Tibial artery (tissue), 4 donors: ENCODE data around the gene ARL13B.
"Not testable (repeated sequence)": the region's sequence is repeated elsewhere in the genome, so short reads cannot be mapped to it uniquely, and the experiment has no call there.

Experiments
- DNase-seq, 2 donors: peaks; one replicate each; pipeline ENCODE4 v3.0.0-alpha.2; 2019
- H3K27ac ChIP-seq, 2 donors: fragments of 200-600 bp; sonication (generic) in 1 of 2; 1 replicate in 1 of 2; 2 replicates in 1 of 2; pipeline ENCODE4 v1.5.1; 2018 to 2019; ENCODE audit warnings: mild to moderate bottlenecking in 1 of 2
- H3K27me3 ChIP-seq, 2 donors: fragments of 200-600 bp; sonication (generic) in 1 of 2; one replicate each; pipeline versions ENCODE4 v1.5.1 to v1.6.0; 2016 to 2019
- H3K36me3 ChIP-seq, 3 donors: fragments of 200-600 bp; sonication (generic) in 2 of 3; one replicate each; pipeline ENCODE4 v1.5.1; 2016 to 2019; ENCODE audit warnings: mild to moderate bottlenecking in 2 of 3
- H3K4me1 ChIP-seq, 4 donors: fragments of 200-600 bp; sonication (generic) in 2 of 4; 1 replicate in 3 of 4; 2 replicates in 1 of 4; pipeline ENCODE4 v1.5.1; 2016 to 2019
- H3K4me3 ChIP-seq, 2 donors: fragments of 200-600 bp; sonication (generic) in 1 of 2; 1 replicate in 1 of 2; 2 replicates in 1 of 2; pipeline ENCODE4 v1.5.1; 2018 to 2019; ENCODE audit warnings: mild to moderate bottlenecking in 2 of 2
- H3K9me3 ChIP-seq, 3 donors: fragments of 200-600 bp; sonication (generic) in 1 of 3; one replicate each; pipeline ENCODE4 v1.5.1; 2016 to 2019
- CTCF ChIP-seq, 2 experiments: fragments of 200-600 bp in 1 of 2; fragments of 450-650 bp in 1 of 2; IDR thresholded peaks; one replicate each; pipeline ENCODE4 v1.5.1; 2017 to 2019; ENCODE audit warnings: antibody characterized with exemption in 2 of 2, mild to moderate bottlenecking in 1 of 2, moderate library complexity in 1 of 2
- intact Hi-C: fragments of 100-400 bp; cut with DNase I; formaldehyde crosslinking; loops from one replicate; pipeline ENCODE4 v1.15.0; 2023; ENCODE audit warnings: low total_unique reads

Gene ARL13B

GRCh38 chr3:94028093-94028837 is 48.3 kb downstream of the ARL13B start, which contains the start of gene STX19:
TSS of gene STX19 (minus strand) at chr3:94028597. CDS start at chr3:94015269, 13,328 bp downstream.
- Histone ChIP-seq H3K9me3 (no peaks in the 10 kb centered on the region), H3K36me3 (no peaks in the 10 kb centered on the region), H3K4me3 (no peak within 1 kb of the TSS), H3K27ac (no peak within 1 kb of the TSS), H3K4me1 (peaks cover 0 to 22% (median 0%) of the 10 kb centered on the region in 4 donors), H3K27me3 (no peaks in the 10 kb centered on the region)
- intact Hi-C loops, result no loop called here
- no peak for DNase-seq
- TF ChIP-seq CTCF (IDR thresholded peaks at IDR 0.05), result no peak

- Histone ChIP-seq H3K27me3 (no peaks in the 10 kb centered on the region), H3K9me3 (no peaks in the 10 kb centered on the region), H3K4me1 (no peaks in the 10 kb centered on the region), H3K36me3 (peaks cover 0 to 11% (median 0%) of the 10 kb centered on the region in 3 donors), H3K4me3 (no peak overlapping the region), H3K27ac (no peak overlapping the region)
- DNase-seq, result no peak
- intact Hi-C loops, result no loop called here
- peak; percentile 22 to 30 for TF ChIP-seq CTCF (IDR thresholded peaks at IDR 0.05)
These were observed 57.1 kb downstream of the ARL13B start for GRCh38 chr3:94036909-94037507.

- Histone ChIP-seq H3K27ac (no peak overlapping the region), H3K4me1 (no peaks in the 10 kb centered on the region), H3K9me3 (no peaks in the 10 kb centered on the region), H3K4me3 (no peak overlapping the region), H3K36me3 (peaks cover 12 to 26% (median 14%) of the 10 kb centered on the region in 3 donors), H3K27me3 (no peaks in the 10 kb centered on the region)
- TF ChIP-seq CTCF (IDR thresholded peaks at IDR 0.05), result no peak
- intact Hi-C loops, result no loop called here
- no peak for DNase-seq
These were observed 63.3 kb downstream of the ARL13B start for GRCh38 chr3:94043285-94043684.

GRCh38 chr3:94044100-94044936 is 64.4 kb downstream of the ARL13B start:
- H3K27ac ChIP-seq, H3K4me1 ChIP-seq, H3K9me3 ChIP-seq, H3K27me3 ChIP-seq, H3K4me3 ChIP-seq, DNase-seq, intact Hi-C loops: not testable (repeated sequence)
- peaks cover 12 to 20% (median 14%) of the 10 kb centered on the region in 3 donors for H3K36me3 ChIP-seq

- TF ChIP-seq CTCF (IDR thresholded peaks at IDR 0.05), result no peak
- Histone ChIP-seq H3K4me1 (no peaks in the 10 kb centered on the region), H3K27ac (no peak overlapping the region), H3K36me3 (peaks cover 12 to 14% (median 14%) of the 10 kb centered on the region in 3 donors), H3K4me3 (no peak overlapping the region), H3K9me3 (no peaks in the 10 kb centered on the region), H3K27me3 (no peaks in the 10 kb centered on the region)
- DNase-seq, result no peak
- intact Hi-C loops, result no loop called here
These were observed 66.6 kb downstream of the ARL13B start for GRCh38 chr3:94046533-94046932.
